GM19238 (cell line): ENCODE data around the gene UNC93A.
"Not testable (repeated sequence)": the region's sequence is repeated elsewhere in the genome, so short reads cannot be mapped to it uniquely, and the experiment has no call there.

Experiments used
- DNase-seq: peaks from one replicate; pipeline ENCODE4 v3.0.0; 2011; ENCODE audit warnings: low spot score; ENCODE audit not compliant: insufficient read length

UNC93A gene

GRCh38 chr6:167290786-167291622 is at the start of gene UNC93A:
TSS of gene UNC93A (plus strand) at chr6:167291315. CDS start at chr6:167291490, 175 bp downstream.
- DNase-seq, result no peak

- DNase-seq, result not testable (repeated sequence)
Observed at GRCh38 chr6:167241321-167242134, 49.6 kb upstream of the UNC93A start.

- not testable (repeated sequence) for DNase-seq
Observed at GRCh38 chr6:167242135-167242506, 49.0 kb upstream of the UNC93A start.

- DNase-seq, result not testable (repeated sequence)
Observed at GRCh38 chr6:167242511-167243051, 48.5 kb upstream of the UNC93A start.

GRCh38 chr6:167244064-167244960 is 46.8 kb upstream of the UNC93A start:
- no peak for DNase-seq

- DNase-seq, result no peak
Observed at GRCh38 chr6:167244991-167245390, 46.1 kb upstream of the UNC93A start.

GRCh38 chr6:167245591-167245990 is 45.5 kb upstream of the UNC93A start:
- DNase-seq, result no peak

- no peak for DNase-seq
Observed at GRCh38 chr6:167247814-167248595, 43.1 kb upstream of the UNC93A start.

- DNase-seq, result not testable (repeated sequence)
Observed at GRCh38 chr6:167248878-167249455, 42.1 kb upstream of the UNC93A start.

GRCh38 chr6:167252271-167252670 is 38.8 kb upstream of the UNC93A start:
- no peak for DNase-seq

GRCh38 chr6:167255918-167256553 is 35.1 kb upstream of the UNC93A start:
- DNase-seq, result no peak

GRCh38 chr6:167258646-167259045 is 32.5 kb upstream of the UNC93A start:
- DNase-seq, result no peak

- not testable (repeated sequence) for DNase-seq
Observed at GRCh38 chr6:167266057-167266829, 24.9 kb upstream of the UNC93A start.

- DNase-seq, result no peak
Observed at GRCh38 chr6:167266830-167267555, 24.1 kb upstream of the UNC93A start.

GRCh38 chr6:167267556-167267898 is 23.6 kb upstream of the UNC93A start:
- DNase-seq, result not testable (repeated sequence)

GRCh38 chr6:167267921-167268401 is 23.2 kb upstream of the UNC93A start:
- no peak for DNase-seq

- no peak for DNase-seq
Observed at GRCh38 chr6:167268683-167269280, 22.3 kb upstream of the UNC93A start.
